HepG2 (cell line): ENCODE results near the gene SUPT4H1. TPM values are rescaled to one million over a fixed set of nuclear protein-coding genes. Genes with fewer than 3 reads are reported as not detected.
A peak's percentile ranks its signal among the peaks of the same experiment; 100 is the strongest.

Source experiments
- FOXP1 ChIP-seq, 2 experiments: fragments of 450-650 bp in 1 of 2; IDR thresholded peaks; 2 replicates each; pipeline ENCODE4 v1.6.1; 2017 to 2018; ENCODE audit warnings: antibody characterized with exemption in 1 of 2
- KLF11 ChIP-seq: IDR thresholded peaks from 2 replicates; pipeline ENCODE4 v1.6.1; 2016; ENCODE audit warnings: missing compliant biosample characterization
- PAXIP1 ChIP-seq: sonication (generic); formaldehyde crosslinking; conservative IDR thresholded peaks from 2 replicates; pipeline ENCODE4 v1.4.0; 2020; ENCODE audit warnings: mild to moderate bottlenecking, missing genetic modification reagents, moderate library complexity
- TFE3 ChIP-seq: IDR thresholded peaks from 2 replicates; pipeline ENCODE4 v1.6.1; 2016
- ZNF253 ChIP-seq: sonication (generic); formaldehyde crosslinking; IDR thresholded peaks from 2 replicates; pipeline ENCODE4 v1.8.0; 2022; ENCODE audit warnings: mild to moderate bottlenecking, missing genetic modification reagents, borderline replicate concordance
- ZNF543 ChIP-seq: sonication (generic); formaldehyde crosslinking; IDR thresholded peaks from 2 replicates; pipeline ENCODE4 v1.4.0; 2020; ENCODE audit warnings: mild to moderate bottlenecking, missing genetic modification reagents
- ZNF564 ChIP-seq: sonication (generic); formaldehyde crosslinking; IDR thresholded peaks from 2 replicates; pipeline ENCODE4 v1.8.1; 2023; ENCODE audit warnings: mild to moderate bottlenecking, missing genetic modification reagents
- ZNF687 ChIP-seq: sonication (generic); formaldehyde crosslinking; IDR thresholded peaks from 2 replicates; pipeline ENCODE4 v1.5.1; 2020; ENCODE audit warnings: mild to moderate bottlenecking, missing genetic modification reagents, moderate library complexity
- ZNF737 ChIP-seq: sonication (generic); formaldehyde crosslinking; IDR thresholded peaks from 2 replicates; pipeline ENCODE4 v1.5.0; 2020; ENCODE audit warnings: missing genetic modification reagents, mild to moderate bottlenecking, borderline replicate concordance
- polyA plus RNA-seq, 8 experiments: library from polyadenylated mRNA; depleted of rRNA in 3 of 8; stranded (reverse) in 7 of 8; unstranded in 1 of 8; fragments of >200 nt; fragmentation: Illumina TruSeq in 4 of 8; extraction: Trizol in 4 of 8; gene quantifications; 2 replicates each; pipeline versions ENCODE4 v1.2.1 to v1.2.3, GENCODE V29; 2011 to 2016; ENCODE audit warnings: low read depth in 4 of 8, missing spikeins in 1 of 8, mixed read lengths in 1 of 8; ENCODE audit not compliant: insufficient read depth in 1 of 8
- total RNA-seq, 5 experiments: library from RNA; depleted of rRNA; stranded (reverse); fragments of >200 nt; fragmentation: Illumina TruSeq; extraction: Trizol; gene quantifications; 2 replicates each; pipeline ENCODE4 v1.2.3, GENCODE V29; 2016; ENCODE audit warnings: low read depth in 1 of 5
- TF ChIP-seq, protein P1 (sequence below): sonication (generic); formaldehyde crosslinking; IDR thresholded peaks from 2 replicates; pipeline ENCODE4 v1.9.0; 2021; ENCODE audit warnings: missing genetic modification reagents, borderline replicate concordance
- TF ChIP-seq, protein P2 (sequence below): sonication (generic); formaldehyde crosslinking; IDR thresholded peaks from 2 replicates; pipeline ENCODE4 v1.5.0; 2020; ENCODE audit warnings: mild to moderate bottlenecking, missing genetic modification reagents, borderline replicate concordance

Gene SUPT4H1
- total and polyA plus RNA-seq, 2 of the 13 experiments (the other 11 are each of a cell fraction or from before 2014, with no cell fraction given), result 155 to 244 TPM

- TF ChIP-seq ZNF687 (peak; percentile 77), ZNF564 (CRISPR knock-in tag) (no peak), FOXP1 (IDR thresholded peaks at IDR 0.05) (no peak), FOXP1 (CRISPR knock-in tag; IDR thresholded peaks at IDR 0.05) (peak; percentile 58), ZNF737 (CRISPR knock-in tag) (0 out of 2 replicates have a peak, but pooled peaks have one; percentile 31), ZNF253 (CRISPR knock-in tag) (no peak), PAXIP1 (peak; percentile 94), KLF11 (CRISPR knock-in tag) (0 out of 2 replicates have a peak, but pooled peaks have one; percentile 19), ZNF543 (CRISPR knock-in tag) (0 out of 2 replicates have a peak, but pooled peaks have one; percentile 59), TFE3 (CRISPR knock-in tag) (0 out of 2 replicates have a peak, but pooled peaks have one; percentile 44)
- TF ChIP-seq, protein P1, sequence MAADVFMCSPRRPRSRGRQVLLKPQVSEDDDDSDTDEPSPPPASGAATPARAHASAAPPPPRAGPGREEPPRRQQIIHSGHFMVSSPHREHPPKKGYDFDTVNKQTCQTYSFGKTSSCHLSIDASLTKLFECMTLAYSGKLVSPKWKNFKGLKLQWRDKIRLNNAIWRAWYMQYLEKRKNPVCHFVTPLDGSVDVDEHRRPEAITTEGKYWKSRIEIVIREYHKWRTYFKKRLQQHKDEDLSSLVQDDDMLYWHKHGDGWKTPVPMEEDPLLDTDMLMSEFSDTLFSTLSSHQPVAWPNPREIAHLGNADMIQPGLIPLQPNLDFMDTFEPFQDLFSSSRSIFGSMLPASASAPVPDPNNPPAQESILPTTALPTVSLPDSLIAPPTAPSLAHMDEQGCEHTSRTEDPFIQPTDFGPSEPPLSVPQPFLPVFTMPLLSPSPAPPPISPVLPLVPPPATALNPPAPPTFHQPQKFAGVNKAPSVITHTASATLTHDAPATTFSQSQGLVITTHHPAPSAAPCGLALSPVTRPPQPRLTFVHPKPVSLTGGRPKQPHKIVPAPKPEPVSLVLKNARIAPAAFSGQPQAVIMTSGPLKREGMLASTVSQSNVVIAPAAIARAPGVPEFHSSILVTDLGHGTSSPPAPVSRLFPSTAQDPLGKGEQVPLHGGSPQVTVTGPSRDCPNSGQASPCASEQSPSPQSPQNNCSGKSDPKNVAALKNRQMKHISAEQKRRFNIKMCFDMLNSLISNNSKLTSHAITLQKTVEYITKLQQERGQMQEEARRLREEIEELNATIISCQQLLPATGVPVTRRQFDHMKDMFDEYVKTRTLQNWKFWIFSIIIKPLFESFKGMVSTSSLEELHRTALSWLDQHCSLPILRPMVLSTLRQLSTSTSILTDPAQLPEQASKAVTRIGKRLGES (CRISPR knock-in tag), result no peak
- TF ChIP-seq, protein P2, sequence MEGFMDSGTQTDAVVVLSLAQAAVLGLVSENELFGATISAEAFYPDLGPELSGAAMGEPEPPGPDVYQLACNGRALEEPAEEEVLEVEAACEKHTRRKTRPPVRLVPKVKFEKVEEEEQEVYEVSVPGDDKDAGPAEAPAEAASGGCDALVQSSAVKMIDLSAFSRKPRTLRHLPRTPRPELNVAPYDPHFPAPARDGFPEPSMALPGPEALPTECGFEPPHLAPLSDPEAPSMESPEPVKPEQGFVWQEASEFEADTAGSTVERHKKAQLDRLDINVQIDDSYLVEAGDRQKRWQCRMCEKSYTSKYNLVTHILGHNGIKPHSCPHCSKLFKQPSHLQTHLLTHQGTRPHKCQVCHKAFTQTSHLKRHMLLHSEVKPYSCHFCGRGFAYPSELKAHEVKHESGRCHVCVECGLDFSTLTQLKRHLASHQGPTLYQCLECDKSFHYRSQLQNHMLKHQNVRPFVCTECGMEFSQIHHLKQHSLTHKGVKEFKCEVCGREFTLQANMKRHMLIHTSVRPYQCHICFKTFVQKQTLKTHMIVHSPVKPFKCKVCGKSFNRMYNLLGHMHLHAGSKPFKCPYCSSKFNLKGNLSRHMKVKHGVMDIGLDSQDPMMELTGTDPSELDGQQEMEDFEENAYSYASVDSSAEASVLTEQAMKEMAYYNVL (CRISPR knock-in tag), result peak; percentile 81; the same call in 1 of the 2 replicates
Measured at GRCh38 chr17:58369214-58370031, 17.4 kb upstream of the SUPT4H1 start (continued).
